Measurements from ENCODE around the gene SMARCC1.
"Not testable (repeated sequence)": the region's sequence is repeated elsewhere in the genome, so short reads cannot be mapped to it uniquely, and the experiment has no call there.

The SMARCC1 gene

GRCh38 chr3:47762233-47762632, 19.5 kb downstream of the SMARCC1 start:
- Histone ChIP-seq H3K27me3 (no peaks in the 10 kb centered on the region), H3K36me3 (peaks cover 0 to 27% (median 10%) of the 10 kb centered on the region in 3 donors), H3K4me3 (no peak overlapping the region), H3K27ac (no peak overlapping the region), H3K9me3 (no peaks in the 10 kb centered on the region), H3K4me1 (peaks cover 0 to 10% (median 0%) of the 10 kb centered on the region in 4 donors)
- TF ChIP-seq CTCF (IDR thresholded peaks at IDR 0.05), result no peak
- intact Hi-C loops (cut with DNase I; ENCODE audit: low total_unique reads), result no loop called here
- no peak for DNase-seq

GRCh38 chr3:47761046-47761445, 20.6 kb downstream of the SMARCC1 start:
- Histone ChIP-seq H3K36me3 (peaks cover 0 to 26% (median 17%) of the 10 kb centered on the region in 3 donors), H3K27me3 (no peaks in the 10 kb centered on the region), H3K9me3 (no peaks in the 10 kb centered on the region), H3K27ac (no peak overlapping the region), H3K4me3 (no peak overlapping the region), H3K4me1 (peaks cover 0 to 6% (median 0%) of the 10 kb centered on the region in 4 donors)
- TF ChIP-seq CTCF (IDR thresholded peaks at IDR 0.05), result no peak
- intact Hi-C loops (cut with DNase I; ENCODE audit: low total_unique reads), result no loop called here
- no peak for DNase-seq

GRCh38 chr3:47760207-47760606, 21.5 kb downstream of the SMARCC1 start:
- DNase-seq; H3K27me3 ChIP-seq; H3K4me3 ChIP-seq; H3K27ac ChIP-seq; H3K9me3 ChIP-seq; H3K4me1 ChIP-seq; intact Hi-C loops (cut with DNase I; ENCODE audit: low total_unique reads): not testable (repeated sequence)
- peaks cover 0 to 26% (median 17%) of the 10 kb centered on the region in 3 donors for H3K36me3 ChIP-seq

- no peak for TF ChIP-seq CTCF (IDR thresholded peaks at IDR 0.05)
- no peak for DNase-seq
- Histone ChIP-seq H3K27me3 (no peaks in the 10 kb centered on the region), H3K4me1 (peaks cover 0 to 6% (median 0%) of the 10 kb centered on the region in 4 donors), H3K9me3 (no peaks in the 10 kb centered on the region), H3K27ac (no peak overlapping the region), H3K4me3 (no peak overlapping the region), H3K36me3 (peaks cover 0 to 16% (median 8%) of the 10 kb centered on the region in 3 donors)
- intact Hi-C loops (cut with DNase I; ENCODE audit: low total_unique reads), result no loop called here
Observed at GRCh38 chr3:47758261-47759025, 23.2 kb downstream of the SMARCC1 start.

- no peak overlapping the region for H3K4me3 ChIP-seq
- DNase-seq, result no peak
- H3K27me3 ChIP-seq, result no peaks in the 10 kb centered on the region
- intact Hi-C loops (cut with DNase I; ENCODE audit: low total_unique reads), result no loop called here
- TF ChIP-seq CTCF (IDR thresholded peaks at IDR 0.05), result no peak
- no peaks in the 10 kb centered on the region for H3K4me1 ChIP-seq
- peaks cover 0 to 11% (median 10%) of the 10 kb centered on the region in 3 donors for H3K36me3 ChIP-seq
- H3K27ac ChIP-seq, result no peak overlapping the region
- H3K9me3 ChIP-seq, result no peaks in the 10 kb centered on the region
Observed at GRCh38 chr3:47752716-47753115, 29.0 kb downstream of the SMARCC1 start.

GRCh38 chr3:47750811-47751354, 30.8 kb downstream of the SMARCC1 start:
- H3K9me3 ChIP-seq; H3K27ac ChIP-seq; H3K36me3 ChIP-seq; intact Hi-C loops (cut with DNase I; ENCODE audit: low total_unique reads); H3K4me3 ChIP-seq; DNase-seq; H3K4me1 ChIP-seq; H3K27me3 ChIP-seq: not testable (repeated sequence)
